Esophagus muscularis mucosa (tissue), 4 donors: Measurements from ENCODE around the gene MMP23B. TPM values are rescaled to one million over a fixed set of nuclear protein-coding genes. Genes with fewer than 3 reads are reported as not detected.

Experiments
- DNase-seq: peaks from one replicate; pipeline ENCODE4 v3.0.0-alpha.2; 2017; ENCODE audit errors: extremely low spot score
- H3K27ac ChIP-seq, 4 donors: fragments of 200-600 bp; sonication (generic); replicated peaks in 1 of 4; 1 replicate in 3 of 4; 2 replicates in 1 of 4; pipeline ENCODE4 v1.5.1; 2016 to 2019; ENCODE audit warnings: mild to moderate bottlenecking in 1 of 4
- H3K27me3 ChIP-seq, 4 donors: fragments of 200-600 bp; sonication (generic); one replicate each; pipeline versions ENCODE4 v1.5.1 to v1.6.0; 2016 to 2019
- H3K36me3 ChIP-seq, 4 donors: fragments of 200-600 bp; sonication (generic); one replicate each; pipeline ENCODE4 v1.5.1; 2016 to 2019
- H3K4me1 ChIP-seq, 4 donors: fragments of 200-600 bp; sonication (generic); one replicate each; pipeline ENCODE4 v1.5.1; 2016 to 2019
- H3K4me3 ChIP-seq, 4 donors: fragments of 200-600 bp; sonication (generic); 1 replicate in 2 of 4; 2 replicates in 2 of 4; pipeline ENCODE4 v1.5.1; 2016 to 2019; ENCODE audit warnings: mild to moderate bottlenecking in 4 of 4, moderate library complexity in 1 of 4
- H3K9me3 ChIP-seq, 4 donors: fragments of 200-600 bp; sonication (generic); 1 replicate in 3 of 4; 2 replicates in 1 of 4; pipeline ENCODE4 v1.5.1; 2016 to 2019
- EP300 ChIP-seq: sonication (generic); formaldehyde crosslinking; IDR thresholded peaks from one replicate; pipeline ENCODE4 v1.6.1; 2017; ENCODE audit warnings: antibody characterized with exemption
- POLR2A ChIP-seq: fragments of 450-650 bp; IDR thresholded peaks from one replicate; pipeline ENCODE4 v1.6.1; 2017; ENCODE audit warnings: antibody characterized with exemption, moderate library complexity, mild to moderate bottlenecking, low read depth
- POLR2AphosphoS5 ChIP-seq, 2 donors: sonication (generic); formaldehyde crosslinking; IDR thresholded peaks; one replicate each; pipeline ENCODE4 v1.6.1; 2017; ENCODE audit warnings: antibody characterized with exemption in 2 of 2
- WGBS: methylation state at CpG from one replicate; pipeline ENCODE4 v1.1.5; 2018; 5-methylcytosine and 5-hydroxymethylcytosine counted together
- intact Hi-C: fragments of 100-400 bp; cut with DNase I; formaldehyde crosslinking; loops from one replicate; pipeline ENCODE4 v1.15.1; 2023
- total RNA-seq, 4 donors: library from RNA; depleted of rRNA; stranded (reverse); fragments of >200 nt; gene quantifications; one replicate each; pipeline versions ENCODE4 v1.1.0 to v1.2.1, GENCODE V29; 2016
- TF ChIP-seq, protein P1 (sequence below), 3 experiments: fragments of 200-600 bp in 2 of 3; fragments of 450-650 bp in 1 of 3; sonication (generic) in 2 of 3; IDR thresholded peaks; one replicate each; pipeline ENCODE4 v1.5.1; 2017 to 2019; ENCODE audit warnings: antibody characterized with exemption in 3 of 3, mild to moderate bottlenecking in 2 of 3, moderate library complexity in 1 of 3

The MMP23B gene
- total RNA-seq, 4 donors from 2014 or later: 3.2 to 19.5 (median 14.0) TPM

GRCh38 chr1:1616838-1617237 lies 15.1 kb upstream of the MMP23B start:
- no peak for DNase-seq
- Histone ChIP-seq H3K4me1 (peaks cover 34 to 53% (median 37%) of the 10 kb centered on the region in 4 donors), H3K4me3 (peak overlapping the region; percentile 86 to 99 (median 94)), H3K27me3 (no peaks in the 10 kb centered on the region), H3K36me3 (peaks cover 4 to 23% (median 13%) of the 10 kb centered on the region in 4 donors), H3K9me3 (no peaks in the 10 kb centered on the region), H3K27ac (peak overlapping the region in 2 of 4 donors; percentile 100)
- TF ChIP-seq POLR2AphosphoS5 (IDR thresholded peaks at IDR 0.05) (no peak), POLR2A (no peak), EP300 (no peak)
- TF ChIP-seq, protein P1, sequence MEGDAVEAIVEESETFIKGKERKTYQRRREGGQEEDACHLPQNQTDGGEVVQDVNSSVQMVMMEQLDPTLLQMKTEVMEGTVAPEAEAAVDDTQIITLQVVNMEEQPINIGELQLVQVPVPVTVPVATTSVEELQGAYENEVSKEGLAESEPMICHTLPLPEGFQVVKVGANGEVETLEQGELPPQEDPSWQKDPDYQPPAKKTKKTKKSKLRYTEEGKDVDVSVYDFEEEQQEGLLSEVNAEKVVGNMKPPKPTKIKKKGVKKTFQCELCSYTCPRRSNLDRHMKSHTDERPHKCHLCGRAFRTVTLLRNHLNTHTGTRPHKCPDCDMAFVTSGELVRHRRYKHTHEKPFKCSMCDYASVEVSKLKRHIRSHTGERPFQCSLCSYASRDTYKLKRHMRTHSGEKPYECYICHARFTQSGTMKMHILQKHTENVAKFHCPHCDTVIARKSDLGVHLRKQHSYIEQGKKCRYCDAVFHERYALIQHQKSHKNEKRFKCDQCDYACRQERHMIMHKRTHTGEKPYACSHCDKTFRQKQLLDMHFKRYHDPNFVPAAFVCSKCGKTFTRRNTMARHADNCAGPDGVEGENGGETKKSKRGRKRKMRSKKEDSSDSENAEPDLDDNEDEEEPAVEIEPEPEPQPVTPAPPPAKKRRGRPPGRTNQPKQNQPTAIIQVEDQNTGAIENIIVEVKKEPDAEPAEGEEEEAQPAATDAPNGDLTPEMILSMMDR (IDR thresholded peaks at IDR 0.05): no peak
- intact Hi-C loops: no loop called here
- WGBS: 85% methylated on average over 4 of the region's 19 CpGs

- WGBS: 80% methylated on average over 11 of the region's 11 CpGs
- Histone ChIP-seq H3K27me3 (no peaks in the 10 kb centered on the region), H3K9me3 (no peaks in the 10 kb centered on the region), H3K27ac (no peak overlapping the region), H3K4me1 (peaks cover 34 to 55% (median 37%) of the 10 kb centered on the region in 4 donors), H3K4me3 (no peak overlapping the region), H3K36me3 (peaks cover 4 to 23% (median 13%) of the 10 kb centered on the region in 4 donors)
- intact Hi-C loops: no loop called here
- no peak for TF ChIP-seq EP300
- TF ChIP-seq POLR2A: no peak
- TF ChIP-seq, protein P1 (IDR thresholded peaks at IDR 0.05): no peak
- TF ChIP-seq POLR2AphosphoS5 (IDR thresholded peaks at IDR 0.05): no peak
- DNase-seq: no peak
Observed at GRCh38 chr1:1617516-1617915, 14.5 kb upstream of the MMP23B start.

GRCh38 chr1:1617925-1618324 lies 14.0 kb upstream of the MMP23B start:
- Histone ChIP-seq H3K27me3 (no peaks in the 10 kb centered on the region), H3K4me3 (no peak overlapping the region), H3K4me1 (peaks cover 34 to 55% (median 37%) of the 10 kb centered on the region in 4 donors), H3K27ac (no peak overlapping the region), H3K36me3 (peaks cover 4 to 23% (median 15%) of the 10 kb centered on the region in 4 donors), H3K9me3 (no peaks in the 10 kb centered on the region)
- no peak for DNase-seq
- intact Hi-C loops: no loop called here
- WGBS: 93% methylated on average over 5 of the region's 6 CpGs
- TF ChIP-seq POLR2A (no peak), EP300 (no peak), POLR2AphosphoS5 (IDR thresholded peaks at IDR 0.05) (no peak)
- TF ChIP-seq, protein P1 (IDR thresholded peaks at IDR 0.05): no peak

DNA sequence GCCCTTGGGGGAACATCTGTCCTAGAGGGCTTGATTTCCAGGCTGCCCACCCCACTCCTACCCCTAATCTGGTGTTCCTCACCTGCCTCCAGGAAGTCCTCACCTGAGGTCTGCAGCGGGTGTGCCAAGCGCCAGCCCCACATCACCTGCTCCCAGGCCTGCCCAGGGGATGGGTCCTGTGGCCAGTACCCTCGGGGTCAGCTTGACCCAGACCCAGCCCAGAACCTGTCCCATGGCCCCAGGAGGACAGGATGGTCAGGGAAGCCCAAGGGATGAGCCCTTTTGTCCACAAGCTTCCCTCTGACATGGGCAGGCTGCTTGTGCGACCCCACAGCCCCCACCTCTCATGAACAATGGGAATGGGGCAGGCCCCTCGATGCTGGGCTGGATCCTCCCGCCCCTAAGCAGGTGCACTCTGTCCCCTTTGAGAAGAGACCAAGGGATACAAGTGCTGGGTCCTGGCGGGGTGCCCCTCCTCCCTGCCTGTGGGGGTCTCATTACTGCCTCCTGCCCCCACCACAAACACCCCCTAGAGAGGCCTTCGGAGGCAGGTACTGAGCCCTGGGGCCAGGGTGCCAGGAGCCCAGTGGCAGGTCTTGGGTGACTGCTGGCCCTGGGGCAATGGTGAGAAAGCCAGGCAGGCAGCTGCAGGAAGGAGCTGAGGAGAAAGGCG lies 13.4 kb upstream of the MMP23B start:
- Histone ChIP-seq H3K36me3 (peaks cover 4 to 25% (median 17%) of the 10 kb centered on the region in 4 donors), H3K4me3 (no peak overlapping the region), H3K27me3 (no peaks in the 10 kb centered on the region), H3K4me1 (peaks cover 32 to 51% (median 34%) of the 10 kb centered on the region in 4 donors), H3K9me3 (no peaks in the 10 kb centered on the region), H3K27ac (no peak overlapping the region)
- intact Hi-C loops: no loop called here
- 97% methylated on average over 4 of the region's 9 CpGs for WGBS
- DNase-seq: no peak
- TF ChIP-seq POLR2A: no peak
- no peak for TF ChIP-seq EP300
- TF ChIP-seq POLR2AphosphoS5 (IDR thresholded peaks at IDR 0.05): no peak
- TF ChIP-seq, protein P1 (IDR thresholded peaks at IDR 0.05): no peak
